HepG2 (cell line): ENCODE results near the gene USP32. TPM values are rescaled to one million over a fixed set of nuclear protein-coding genes. Genes with fewer than 3 reads are reported as not detected.

ENCODE experiments used
- BRCA1 ChIP-seq: sonication (generic); formaldehyde crosslinking; IDR thresholded peaks from 2 replicates; pipeline ENCODE4 v1.4.0; 2020; ENCODE audit warnings: missing genetic modification reagents
- GABPB1 ChIP-seq: IDR thresholded peaks from 2 replicates; pipeline ENCODE4 v1.6.1; 2016; ENCODE audit warnings: mild to moderate bottlenecking, missing genetic modification reagents, moderate library complexity, missing compliant biosample characterization
- HNRNPLL ChIP-seq: fragments of 200-400 bp; formaldehyde crosslinking; IDR thresholded peaks from 2 replicates; pipeline ENCODE4 v1.6.1; 2017; ENCODE audit warnings: mild to moderate bottlenecking, low read depth, low read length; ENCODE audit not compliant: poor library complexity, severe bottlenecking
- KLF6 ChIP-seq: IDR thresholded peaks from 2 replicates; pipeline ENCODE4 v1.8.0; 2016; ENCODE audit warnings: missing biosample characterization, missing genetic modification reagents
- PITX1 ChIP-seq: sonication (generic); formaldehyde crosslinking; IDR thresholded peaks from 2 replicates; pipeline ENCODE4 v1.5.1; 2020; ENCODE audit warnings: mild to moderate bottlenecking, missing genetic modification reagents
- ZFP36 ChIP-seq: fragments of 150-350 bp; IDR thresholded peaks from 2 replicates; pipeline ENCODE4 v1.6.1; 2018; ENCODE audit warnings: borderline replicate concordance, low read length, low read depth; ENCODE audit not compliant: partially characterized antibody
- ZFP37 ChIP-seq: sonication (generic); formaldehyde crosslinking; IDR thresholded peaks from 2 replicates; pipeline ENCODE4 v1.4.0; 2020; ENCODE audit warnings: missing genetic modification reagents, borderline replicate concordance
- ZNF275 ChIP-seq: sonication (generic); formaldehyde crosslinking; IDR thresholded peaks from 2 replicates; pipeline ENCODE4 v1.8.0; 2022; ENCODE audit warnings: missing genetic modification reagents, mild to moderate bottlenecking, inconsistent platforms, borderline replicate concordance
- ZNF83 ChIP-seq: sonication (generic); formaldehyde crosslinking; IDR thresholded peaks from 2 replicates; pipeline ENCODE4 v1.4.0; 2020; ENCODE audit warnings: missing genetic modification reagents, mild to moderate bottlenecking, borderline replicate concordance
- ZNF841 ChIP-seq: sonication (generic); formaldehyde crosslinking; IDR thresholded peaks from 2 replicates; pipeline ENCODE4 v1.8.1; 2023; ENCODE audit warnings: missing genetic modification reagents, borderline replicate concordance
- polyA plus RNA-seq, 8 experiments: library from polyadenylated mRNA; depleted of rRNA in 3 of 8; stranded (reverse) in 7 of 8; unstranded in 1 of 8; fragments of >200 nt; fragmentation: Illumina TruSeq in 4 of 8; extraction: Trizol in 4 of 8; gene quantifications; 2 replicates each; pipeline versions ENCODE4 v1.2.1 to v1.2.3, GENCODE V29; 2011 to 2016; ENCODE audit warnings: low read depth in 4 of 8, missing spikeins in 1 of 8, mixed read lengths in 1 of 8; ENCODE audit not compliant: insufficient read depth in 1 of 8
- total RNA-seq, 5 experiments: library from RNA; depleted of rRNA; stranded (reverse); fragments of >200 nt; fragmentation: Illumina TruSeq; extraction: Trizol; gene quantifications; 2 replicates each; pipeline ENCODE4 v1.2.3, GENCODE V29; 2016; ENCODE audit warnings: low read depth in 1 of 5
- TF ChIP-seq, protein P1 (sequence below): IDR thresholded peaks from 2 replicates; pipeline ENCODE4 v1.6.1; 2016; ENCODE audit warnings: control low read depth
- TF ChIP-seq, protein P2 (sequence below): sonication (generic); formaldehyde crosslinking; IDR thresholded peaks from 2 replicates; pipeline ENCODE4 v1.4.0; 2020; ENCODE audit warnings: mild to moderate bottlenecking, missing genetic modification reagents
- TF ChIP-seq, protein P3 (sequence below), 2 experiments: fragments of 450-650 bp in 1 of 2; sonication (generic) in 1 of 2; formaldehyde crosslinking; IDR thresholded peaks; 2 replicates each; pipeline versions ENCODE4 v1.5.0 to v1.8.0; 2020 to 2022; ENCODE audit warnings: mild to moderate bottlenecking in 1 of 2, missing genetic modification reagents in 1 of 2

Gene USP32
- total and polyA plus RNA-seq, 2 of the 13 experiments (the other 11 are each of a cell fraction or from before 2014, with no cell fraction given) = 24.9 to 39.9 TPM

DNA sequence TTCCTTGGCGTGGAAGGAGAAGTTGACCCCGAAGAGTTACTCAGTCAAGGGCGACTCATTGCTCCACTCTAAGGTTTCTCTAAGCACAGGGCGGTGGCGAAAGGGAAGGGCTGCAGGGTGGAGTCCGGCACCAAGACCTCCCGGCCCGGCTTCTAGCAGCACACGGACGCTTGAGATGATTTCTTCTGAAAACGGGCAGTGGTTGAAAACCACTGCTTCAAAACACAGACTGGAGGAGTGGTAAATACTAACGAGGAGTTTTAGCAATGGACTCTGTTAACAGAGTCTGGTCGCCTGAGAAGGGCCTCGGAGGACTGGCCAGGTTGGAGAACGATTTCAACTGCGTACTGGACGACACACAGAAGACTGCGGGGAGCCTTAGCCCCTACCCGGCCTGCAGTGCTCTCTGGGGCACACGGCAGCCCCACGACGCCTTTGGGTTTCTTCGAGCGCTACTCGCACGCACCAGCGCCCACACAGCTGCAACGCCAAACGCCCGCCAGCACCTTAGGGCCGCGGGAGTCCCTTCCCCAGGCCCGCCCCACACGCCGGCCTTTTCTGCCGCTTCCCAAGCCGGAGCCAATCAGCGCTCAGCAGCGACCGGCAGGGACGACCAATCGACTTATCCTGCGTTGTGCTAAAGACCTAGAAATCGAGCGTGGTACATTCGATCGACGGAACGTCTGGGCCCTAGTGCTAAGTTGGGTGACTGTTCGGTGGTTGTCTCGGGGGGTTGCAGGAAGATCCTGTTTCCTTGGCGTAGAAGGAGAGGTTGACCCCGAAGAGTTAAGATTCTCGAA lies 256.6 kb downstream of the USP32 start (continued):
- peak; percentile 91; the same call in 1 of the 2 replicates for TF ChIP-seq ZFP37 (CRISPR knock-in tag)
- TF ChIP-seq, protein P1, sequence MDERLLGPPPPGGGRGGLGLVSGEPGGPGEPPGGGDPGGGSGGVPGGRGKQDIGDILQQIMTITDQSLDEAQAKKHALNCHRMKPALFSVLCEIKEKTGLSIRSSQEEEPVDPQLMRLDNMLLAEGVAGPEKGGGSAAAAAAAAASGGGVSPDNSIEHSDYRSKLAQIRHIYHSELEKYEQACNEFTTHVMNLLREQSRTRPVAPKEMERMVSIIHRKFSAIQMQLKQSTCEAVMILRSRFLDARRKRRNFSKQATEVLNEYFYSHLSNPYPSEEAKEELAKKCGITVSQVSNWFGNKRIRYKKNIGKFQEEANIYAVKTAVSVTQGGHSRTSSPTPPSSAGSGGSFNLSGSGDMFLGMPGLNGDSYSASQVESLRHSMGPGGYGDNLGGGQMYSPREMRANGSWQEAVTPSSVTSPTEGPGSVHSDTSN (CRISPR knock-in tag) = no peak
- TF ChIP-seq ZNF841 = no peak
- TF ChIP-seq, protein P2, sequence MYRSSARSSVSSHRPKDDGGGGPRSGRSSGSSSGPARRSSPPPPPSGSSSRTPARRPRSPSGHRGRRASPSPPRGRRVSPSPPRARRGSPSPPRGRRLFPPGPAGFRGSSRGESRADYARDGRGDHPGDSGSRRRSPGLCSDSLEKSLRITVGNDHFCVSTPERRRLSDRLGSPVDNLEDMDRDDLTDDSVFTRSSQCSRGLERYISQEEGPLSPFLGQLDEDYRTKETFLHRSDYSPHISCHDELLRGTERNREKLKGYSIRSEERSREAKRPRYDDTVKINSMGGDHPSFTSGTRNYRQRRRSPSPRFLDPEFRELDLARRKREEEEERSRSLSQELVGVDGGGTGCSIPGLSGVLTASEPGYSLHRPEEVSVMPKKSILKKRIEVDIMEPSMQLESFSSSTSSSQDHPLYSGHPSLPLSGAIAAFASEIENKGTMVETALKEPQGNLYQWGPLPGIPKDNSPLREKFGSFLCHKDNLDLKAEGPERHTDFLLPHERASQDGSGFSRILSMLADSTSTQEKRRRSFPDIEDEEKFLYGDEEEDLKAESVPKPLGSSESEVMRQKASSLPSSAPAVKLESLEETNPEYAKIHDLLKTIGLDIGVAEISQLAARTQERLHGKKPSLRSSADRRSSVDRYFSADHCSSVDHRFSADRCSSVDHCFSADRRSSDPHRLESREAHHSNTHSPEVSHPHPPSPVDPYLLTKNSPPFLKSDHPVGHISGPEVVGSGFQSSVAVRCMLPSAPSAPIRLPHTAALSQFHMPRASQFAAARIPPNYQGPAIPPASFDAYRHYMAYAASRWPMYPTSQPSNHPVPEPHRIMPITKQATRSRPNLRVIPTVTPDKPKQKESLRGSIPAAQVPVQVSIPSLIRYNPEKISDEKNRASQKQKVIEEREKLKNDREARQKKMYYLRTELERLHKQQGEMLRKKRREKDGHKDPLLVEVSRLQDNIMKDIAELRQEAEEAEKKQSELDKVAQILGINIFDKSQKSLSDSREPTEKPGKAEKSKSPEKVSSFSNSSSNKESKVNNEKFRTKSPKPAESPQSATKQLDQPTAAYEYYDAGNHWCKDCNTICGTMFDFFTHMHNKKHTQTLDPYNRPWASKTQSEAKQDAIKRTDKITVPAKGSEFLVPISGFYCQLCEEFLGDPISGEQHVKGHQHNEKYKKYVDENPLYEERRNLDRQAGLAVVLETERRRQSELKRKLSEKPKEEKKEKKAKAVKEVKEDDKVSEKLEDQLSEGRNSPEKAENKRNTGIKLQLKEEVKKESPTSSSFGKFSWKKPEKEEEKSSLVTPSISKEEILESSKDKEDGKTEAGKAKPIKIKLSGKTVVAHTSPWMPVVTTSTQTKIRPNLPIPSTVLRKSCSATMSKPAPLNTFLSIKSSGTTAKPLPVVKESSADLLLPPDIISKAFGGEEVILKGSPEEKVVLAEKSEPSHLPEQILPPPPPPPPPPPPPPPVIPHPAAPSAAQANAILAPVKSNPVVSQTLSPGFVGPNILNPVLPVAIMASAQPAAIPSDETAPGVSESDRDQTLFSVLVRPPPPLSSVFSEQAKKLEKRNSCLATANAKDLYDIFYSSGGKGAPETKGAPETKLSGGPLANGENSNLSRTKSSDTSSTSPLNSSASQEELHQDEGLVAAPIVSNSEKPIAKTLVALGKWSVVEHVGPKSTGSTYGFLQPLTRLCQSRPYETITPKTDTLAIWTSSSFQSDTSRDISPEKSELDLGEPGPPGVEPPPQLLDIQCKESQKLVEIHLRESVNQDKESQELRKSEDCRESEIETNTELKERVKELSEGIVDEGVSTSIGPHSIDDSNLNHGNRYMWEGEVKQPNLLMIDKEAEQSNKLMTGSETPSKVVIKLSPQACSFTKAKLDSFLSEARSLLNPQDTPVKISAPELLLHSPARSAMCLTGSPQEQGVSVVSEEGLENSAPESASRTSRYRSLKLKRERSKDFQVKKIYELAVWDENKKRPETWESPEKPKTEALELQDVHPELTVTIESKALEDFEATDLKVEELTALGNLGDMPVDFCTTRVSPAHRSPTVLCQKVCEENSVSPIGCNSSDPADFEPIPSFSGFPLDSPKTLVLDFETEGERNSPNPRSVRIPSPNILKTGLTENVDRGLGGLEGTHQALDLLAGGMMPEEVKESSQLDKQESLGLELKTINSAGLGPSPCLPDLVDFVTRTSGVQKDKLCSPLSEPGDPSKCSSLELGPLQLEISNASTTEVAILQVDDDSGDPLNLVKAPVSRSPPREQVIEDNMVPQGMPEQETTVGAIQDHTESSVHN (CRISPR knock-in tag) = peak; percentile 83; the same call in 1 of the 2 replicates
- TF ChIP-seq, protein P3, sequence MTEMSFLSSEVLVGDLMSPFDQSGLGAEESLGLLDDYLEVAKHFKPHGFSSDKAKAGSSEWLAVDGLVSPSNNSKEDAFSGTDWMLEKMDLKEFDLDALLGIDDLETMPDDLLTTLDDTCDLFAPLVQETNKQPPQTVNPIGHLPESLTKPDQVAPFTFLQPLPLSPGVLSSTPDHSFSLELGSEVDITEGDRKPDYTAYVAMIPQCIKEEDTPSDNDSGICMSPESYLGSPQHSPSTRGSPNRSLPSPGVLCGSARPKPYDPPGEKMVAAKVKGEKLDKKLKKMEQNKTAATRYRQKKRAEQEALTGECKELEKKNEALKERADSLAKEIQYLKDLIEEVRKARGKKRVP (CRISPR knock-in tag; IDR thresholded peaks at IDR 0.05) = 0 out of 4 replicates have a peak, but pooled peaks of 1 of the 2 experiments have one; percentile 60
- TF ChIP-seq ZFP36 = no peak
- TF ChIP-seq KLF6 = peak; percentile 85
- peak; percentile 66 for TF ChIP-seq PITX1 (CRISPR knock-in tag)
- peak; percentile 74 for TF ChIP-seq HNRNPLL
- peak; percentile 85 for TF ChIP-seq GABPB1 (CRISPR knock-in tag)
- peak; percentile 84; the same call in 1 of the 2 replicates for TF ChIP-seq ZNF83 (CRISPR knock-in tag)
- TF ChIP-seq ZNF275 = no peak
- TF ChIP-seq BRCA1 (CRISPR knock-in tag) = peak; percentile 96
